ENCODE results near the gene VIM.

GRCh38 chr10:17215782-17216122 lies 12.3 kb upstream of the VIM start:
- TF ChIP-seq, protein P1, sequence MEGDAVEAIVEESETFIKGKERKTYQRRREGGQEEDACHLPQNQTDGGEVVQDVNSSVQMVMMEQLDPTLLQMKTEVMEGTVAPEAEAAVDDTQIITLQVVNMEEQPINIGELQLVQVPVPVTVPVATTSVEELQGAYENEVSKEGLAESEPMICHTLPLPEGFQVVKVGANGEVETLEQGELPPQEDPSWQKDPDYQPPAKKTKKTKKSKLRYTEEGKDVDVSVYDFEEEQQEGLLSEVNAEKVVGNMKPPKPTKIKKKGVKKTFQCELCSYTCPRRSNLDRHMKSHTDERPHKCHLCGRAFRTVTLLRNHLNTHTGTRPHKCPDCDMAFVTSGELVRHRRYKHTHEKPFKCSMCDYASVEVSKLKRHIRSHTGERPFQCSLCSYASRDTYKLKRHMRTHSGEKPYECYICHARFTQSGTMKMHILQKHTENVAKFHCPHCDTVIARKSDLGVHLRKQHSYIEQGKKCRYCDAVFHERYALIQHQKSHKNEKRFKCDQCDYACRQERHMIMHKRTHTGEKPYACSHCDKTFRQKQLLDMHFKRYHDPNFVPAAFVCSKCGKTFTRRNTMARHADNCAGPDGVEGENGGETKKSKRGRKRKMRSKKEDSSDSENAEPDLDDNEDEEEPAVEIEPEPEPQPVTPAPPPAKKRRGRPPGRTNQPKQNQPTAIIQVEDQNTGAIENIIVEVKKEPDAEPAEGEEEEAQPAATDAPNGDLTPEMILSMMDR (IDR thresholded peaks at IDR 0.05 in 2 of 3, conservative IDR thresholded peaks at IDR 0.05 in 1 of 3; ENCODE audit: borderline replicate concordance in 1 of 3, insufficient read depth in 1 of 3, low read depth in 2 of 3, low read length in 2 of 3), result no peak
- TF ChIP-seq EZH2 (IDR thresholded peaks at IDR 0.05), result no peak
- TF ChIP-seq, protein P2, sequence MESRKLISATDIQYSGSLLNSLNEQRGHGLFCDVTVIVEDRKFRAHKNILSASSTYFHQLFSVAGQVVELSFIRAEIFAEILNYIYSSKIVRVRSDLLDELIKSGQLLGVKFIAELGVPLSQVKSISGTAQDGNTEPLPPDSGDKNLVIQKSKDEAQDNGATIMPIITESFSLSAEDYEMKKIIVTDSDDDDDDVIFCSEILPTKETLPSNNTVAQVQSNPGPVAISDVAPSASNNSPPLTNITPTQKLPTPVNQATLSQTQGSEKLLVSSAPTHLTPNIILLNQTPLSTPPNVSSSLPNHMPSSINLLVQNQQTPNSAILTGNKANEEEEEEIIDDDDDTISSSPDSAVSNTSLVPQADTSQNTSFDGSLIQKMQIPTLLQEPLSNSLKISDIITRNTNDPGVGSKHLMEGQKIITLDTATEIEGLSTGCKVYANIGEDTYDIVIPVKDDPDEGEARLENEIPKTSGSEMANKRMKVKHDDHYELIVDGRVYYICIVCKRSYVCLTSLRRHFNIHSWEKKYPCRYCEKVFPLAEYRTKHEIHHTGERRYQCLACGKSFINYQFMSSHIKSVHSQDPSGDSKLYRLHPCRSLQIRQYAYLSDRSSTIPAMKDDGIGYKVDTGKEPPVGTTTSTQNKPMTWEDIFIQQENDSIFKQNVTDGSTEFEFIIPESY (IDR thresholded peaks at IDR 0.05; ENCODE audit: extremely low read depth, insufficient replicate concordance, low read length), result no peak
- TF ChIP-seq YY1 (IDR thresholded peaks at IDR 0.05; ENCODE audit: extremely low read depth, insufficient replicate concordance, low read depth, low read length), result no peak
- TF ChIP-seq TCF7L2 (IDR thresholded peaks at IDR 0.05; ENCODE audit: borderline replicate concordance, extremely low read depth, insufficient read depth, insufficient read length), result no peak
- TF ChIP-seq MAX (IDR thresholded peaks at IDR 0.05), result 0 out of 2 replicates have a peak, but pooled peaks have one; percentile 7
- no peak for TF ChIP-seq EGR1 (IDR thresholded peaks at IDR 0.05; ENCODE audit: low read depth)
- TF ChIP-seq SP1 (IDR thresholded peaks at IDR 0.05; ENCODE audit: low read depth), result no peak
- no peak for TF ChIP-seq POLR2A (IDR thresholded peaks at IDR 0.05; ENCODE audit: borderline replicate concordance, extremely low read depth, insufficient read depth, insufficient read length)
- no peak for TF ChIP-seq RAD21 (IDR thresholded peaks at IDR 0.05; ENCODE audit: low read depth)
- TF ChIP-seq SIN3A (IDR thresholded peaks at IDR 0.05; ENCODE audit: low read depth), result no peak; the same call in 1 of the 2 replicates
- TF ChIP-seq, protein P3, sequence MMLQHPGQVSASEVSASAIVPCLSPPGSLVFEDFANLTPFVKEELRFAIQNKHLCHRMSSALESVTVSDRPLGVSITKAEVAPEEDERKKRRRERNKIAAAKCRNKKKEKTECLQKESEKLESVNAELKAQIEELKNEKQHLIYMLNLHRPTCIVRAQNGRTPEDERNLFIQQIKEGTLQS (IDR thresholded peaks at IDR 0.05), result no peak
- TF ChIP-seq ZNF274 (IDR thresholded peaks at IDR 0.05; ENCODE audit: low read depth, low read length), result no peak
- TF ChIP-seq EZH2phosphoT487 (IDR thresholded peaks at IDR 0.05; ENCODE audit: borderline replicate concordance), result no peak

Data from HCT116 (cell line).